OCI-LY1 (cell line): ENCODE measurements around the gene HSPA12A.

Source experiments
- CTCF ChIP-seq: fragments of 200-600 bp; sonication (generic), shearing (Covaris generic); IDR thresholded peaks from 2 replicates; pipeline ENCODE4 v1.5.1; 2017; ENCODE audit warnings: mild to moderate bottlenecking, antibody characterized with exemption, low read length, moderate library complexity, mixed read lengths
- EZH2 ChIP-seq: fragments of 200-600 bp; sonication (generic), shearing (Covaris generic); IDR thresholded peaks from 2 replicates; pipeline ENCODE4 v1.8.0; 2017; ENCODE audit warnings: borderline replicate concordance, mixed run types, mild to moderate bottlenecking, antibody characterized with exemption, low read length, moderate library complexity, mixed read lengths

- TF ChIP-seq EZH2 (no peak), CTCF (no peak)
Observed at GRCh38 chr10:116710076-116710475, 32.3 kb downstream of the HSPA12A start.
